Measurements from ENCODE around the gene PDE8A. TPM values are rescaled to one million over a fixed set of nuclear protein-coding genes. Genes with fewer than 3 reads are reported as not detected.

The PDE8A gene
- total and polyA plus RNA-seq, 2 experiments from 2014 or later = 5.6 to 7.5 TPM

DNA sequence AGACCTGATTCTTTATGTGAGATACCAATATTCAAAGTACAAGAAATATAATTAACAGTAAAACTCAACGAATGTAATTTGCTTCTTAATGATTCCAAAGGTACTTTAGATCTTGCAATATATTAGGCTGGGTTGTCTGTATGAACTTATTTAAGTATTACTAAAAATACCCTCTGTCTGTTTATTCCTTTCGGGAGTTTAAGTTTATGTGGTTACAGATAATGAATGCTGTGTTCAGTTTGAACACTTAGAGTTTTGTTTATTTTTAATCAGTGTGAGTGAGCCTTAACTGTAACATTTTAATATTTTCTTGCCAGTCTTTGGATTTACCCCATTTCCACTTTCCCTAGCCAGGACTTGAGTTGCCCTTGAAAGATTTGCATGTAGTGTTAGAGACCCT, 3.5 kb downstream of the PDE8A start:
- TF ChIP-seq EZH2 (IDR thresholded peaks at IDR 0.05; ENCODE audit: low read depth, unreplicated experiment) (no peak), JUNB (IDR thresholded peaks at IDR 0.05; ENCODE audit: unreplicated experiment) (no peak), CTCF (conservative IDR thresholded peaks at IDR 0.05; ENCODE audit: low read depth in 2 of 2) (no peak), NANOG (IDR thresholded peaks at IDR 0.05; ENCODE audit: borderline replicate concordance) (no peak), ZNF462 (CRISPR knock-in tag; IDR thresholded peaks at IDR 0.05) (no peak), EZH2phosphoT487 (IDR thresholded peaks at IDR 0.05; ENCODE audit: unreplicated experiment) (no peak), ZNF331 (CRISPR knock-in tag; IDR thresholded peaks at IDR 0.05; ENCODE audit: low read depth) (no peak), CREB1 (CRISPR knock-in tag; IDR thresholded peaks at IDR 0.05; ENCODE audit: low read depth) (no peak), STAT1 (IDR thresholded peaks at IDR 0.05; ENCODE audit: unreplicated experiment) (no peak), REST (IDR thresholded peaks at IDR 0.05; ENCODE audit: unreplicated experiment) (no peak), ZNF114 (CRISPR knock-in tag; IDR thresholded peaks at IDR 0.05) (no peak), ETS1 (IDR thresholded peaks at IDR 0.05) (no peak)
- H3K27me3 ChIP-seq (ENCODE audit: insufficient read depth) = peaks cover 37% of the 10 kb centered on the region
- Mint-ChIP-seq H3K9me3 (no peaks in the 10 kb centered on the region), H3K27ac (no peak overlapping the region), H3K36me3 (ENCODE audit: low read depth) (no peaks in the 10 kb centered on the region; the same call in 2 of the 3 replicates), H3K4me3 (no peak overlapping the region), H3K4me1 (peaks cover 10% of the 10 kb centered on the region), H3K27me3 (ENCODE audit: insufficient read depth, low read depth, poor library complexity) (peaks cover 22% of the 10 kb centered on the region)
- no peak overlapping the region for H3K4me3 ChIP-seq
- ATAC-seq (no peak), DNase-seq (ENCODE audit: low spot score) (no peak)
- peaks cover 9% of the 10 kb centered on the region; the same call in 1 of the 2 replicates for H3K4me1 ChIP-seq (ENCODE audit: insufficient read depth)
- no peak overlapping the region for H2AFZ ChIP-seq
- H3K9me2 ChIP-seq (ENCODE audit: insufficient read depth) = no peaks in the 10 kb centered on the region
- 0 out of 2 replicates have a peak, but pooled peaks cover 3% of the 10 kb centered on the region for H3F3A ChIP-seq (replicated peaks; ENCODE audit: low read depth)
- H4K20me1 ChIP-seq (replicated peaks; ENCODE audit: insufficient read depth) = peaks cover 13% of the 10 kb centered on the region
- no peaks in the 10 kb centered on the region for H3K36me3 ChIP-seq (ENCODE audit: insufficient read depth)
- peaks cover 14% of the 10 kb centered on the region for H3K79me2 ChIP-seq (replicated peaks; ENCODE audit: insufficient read depth)
- no peak overlapping the region for H3K27ac ChIP-seq (ENCODE audit: low read depth)
- no peak overlapping the region for H3K4me2 ChIP-seq
